HCT116 (cell line): ENCODE measurements around the gene SUOX. TPM values are rescaled to one million over a fixed set of nuclear protein-coding genes. Genes with fewer than 3 reads are reported as not detected.
"Not testable (repeated sequence)": the region's sequence is repeated elsewhere in the genome, so short reads cannot be mapped to it uniquely, and the experiment has no call there.

ENCODE experiments used
- ATAC-seq: fragments of 200-7000 bp; cut with Tn5 transposase; 2 replicates; pipeline ENCODE4 v1.9.1; 2020; ENCODE audit warnings: mild to moderate bottlenecking, moderate library complexity
- BruUV-seq: library from RNA; stranded (reverse); fragments of 400-500 nt; replicated peaks from 2 replicates; lab custom pipeline; 2021; lab: Mats Ljungman, UMichigan
- CTCF ChIA-PET: fragments of 300-600 bp; sonication (Branson Sonifier 250); formaldehyde crosslinking; loops from one replicate; lab custom pipeline; 2021; ENCODE audit warnings: antibody characterized with exemption; lab: Charles Lee
- POLR2A ChIA-PET: fragments of 300-600, 350-600 bp; sonication (Branson Sonifier 250); formaldehyde crosslinking; loops from one replicate; lab custom pipeline; 2021; ENCODE audit warnings: antibody characterized with exemption; lab: Charles Lee
- RAD21 ChIA-PET, 2 experiments: fragments of 300-600 bp; sonication (Branson Sonifier 250); formaldehyde crosslinking; loops; one replicate each; lab custom pipeline; 2023; ENCODE audit warnings: low total read pairs in 2 of 2; ENCODE audit not compliant: uncharacterized antibody in 2 of 2, unreplicated experiment in 2 of 2, low non-redundant PET in 1 of 2; lab: Charles Lee
- DNase-seq: peaks from one replicate; pipeline ENCODE4 v3.0.0-alpha.2; 2010; ENCODE audit warnings: low read depth, low spot score
- H2AFZ ChIP-seq: fragments of 200-600 bp; shearing (Covaris generic), sonication (generic); 2 replicates; pipeline ENCODE4 v1.6.1; 2017; ENCODE audit warnings: low read depth, mixed run types, mixed read lengths, antibody characterized with exemption, low read length; ENCODE audit not compliant: poor library complexity, severe bottlenecking
- H3K27ac ChIP-seq: 2 replicates; pipeline ENCODE4 v1.5.1; 2012; ENCODE audit warnings: low read depth, low read length
- H3K27me3 ChIP-seq: fragments of 200-600 bp; sonication (generic); 2 replicates; pipeline ENCODE4 v1.6.1; 2016; ENCODE audit warnings: mixed run types, low read length, mixed read lengths; ENCODE audit not compliant: insufficient read depth
- H3K36me3 ChIP-seq, 2 experiments: fragments of 200-500 bp in 1 of 2; fragments of 200-600 bp in 1 of 2; sonication (Bioruptor generic) in 1 of 2; sonication (generic) in 1 of 2; 2 replicates each; pipeline versions ENCODE4 v1.5.1 to v1.6.1; 2014 to 2016; ENCODE audit warnings: low read length in 2 of 2, inconsistent platforms in 1 of 2, mixed read lengths in 1 of 2, mixed run types in 1 of 2; ENCODE audit not compliant: insufficient read depth in 2 of 2, control insufficient read depth in 1 of 2
- H3K4me1 ChIP-seq, 2 experiments: fragments of 200-600 bp in 1 of 2; sonication (generic) in 1 of 2; 2 replicates each; pipeline versions ENCODE4 v1.5.1 to v1.6.1; 2012 to 2017; ENCODE audit warnings: low read length in 2 of 2, inconsistent platforms in 1 of 2, mild to moderate bottlenecking in 1 of 2, mixed read lengths in 1 of 2, mixed run types in 1 of 2, moderate library complexity in 1 of 2; ENCODE audit not compliant: insufficient read depth in 2 of 2, control insufficient read depth in 1 of 2
- H3K4me2 ChIP-seq: fragments of 200-600 bp; sonication (generic); 2 replicates; pipeline ENCODE4 v1.6.1; 2017; ENCODE audit warnings: mixed run types, low read length, mixed read lengths
- H3K4me3 ChIP-seq, 2 experiments: fragments of 200-600 bp in 1 of 2; sonication (generic) in 1 of 2; replicated peaks in 1 of 2; 2 replicates each; pipeline ENCODE4 v1.5.1; 2011 to 2016; ENCODE audit warnings: low read length in 2 of 2, control low read depth in 1 of 2, low read depth in 1 of 2, mild to moderate bottlenecking in 1 of 2, mixed read lengths in 1 of 2, mixed run types in 1 of 2
- H3K79me2 ChIP-seq: fragments of 200-600 bp; sonication (generic); 2 replicates; pipeline ENCODE4 v1.6.1; 2017; ENCODE audit warnings: mild to moderate bottlenecking, mixed run types, low read length, moderate library complexity, mixed read lengths; ENCODE audit not compliant: insufficient read depth
- H3K9ac ChIP-seq: fragments of 200-600 bp; sonication (generic); 2 replicates; pipeline ENCODE4 v1.6.1; 2016; ENCODE audit warnings: low read length, mixed read lengths
- H3K9me2 ChIP-seq: fragments of 200-600 bp; sonication (generic), shearing (Covaris generic); 2 replicates; pipeline ENCODE4 v1.6.1; 2017; ENCODE audit warnings: mixed run types, mild to moderate bottlenecking, moderate library complexity; ENCODE audit not compliant: insufficient read depth
- H3K9me3 ChIP-seq, 2 experiments: fragments of 200-500 bp in 1 of 2; fragments of 200-600 bp in 1 of 2; sonication (Bioruptor generic) in 1 of 2; sonication (generic) in 1 of 2; 2 replicates each; pipeline ENCODE4 v1.6.1; 2014 to 2017; ENCODE audit warnings: low read length in 2 of 2, mixed read lengths in 2 of 2, inconsistent platforms in 1 of 2, low read depth in 1 of 2, mild to moderate bottlenecking in 1 of 2, mixed run types in 1 of 2, moderate library complexity in 1 of 2; ENCODE audit not compliant: control insufficient read depth in 1 of 2, insufficient read depth in 1 of 2
- H4K20me1 ChIP-seq: fragments of 200-600 bp; sonication (generic), shearing (Covaris generic); 2 replicates; pipeline ENCODE4 v1.6.1; 2017; ENCODE audit warnings: mixed run types, mild to moderate bottlenecking, moderate library complexity; ENCODE audit not compliant: insufficient read depth
- CEBPB ChIP-seq: IDR thresholded peaks from 2 replicates; pipeline ENCODE4 v1.6.1; 2012; ENCODE audit warnings: low read depth
- ELF1 ChIP-seq: IDR thresholded peaks from 2 replicates; pipeline ENCODE4 v1.6.1; 2012; ENCODE audit warnings: low read depth, borderline replicate concordance
- JUND ChIP-seq: IDR thresholded peaks from 2 replicates; pipeline ENCODE4 v1.6.1; 2012
- SIN3A ChIP-seq: IDR thresholded peaks from 2 replicates; pipeline ENCODE4 v1.6.1; 2012; ENCODE audit warnings: low read depth
- SRF ChIP-seq: IDR thresholded peaks from 2 replicates; pipeline ENCODE4 v1.6.1; 2012; ENCODE audit warnings: low read depth
- TCF7L2 ChIP-seq: IDR thresholded peaks from 2 replicates; pipeline ENCODE4 v1.7.0; 2011; ENCODE audit warnings: borderline replicate concordance, inconsistent platforms; ENCODE audit not compliant: insufficient read depth, insufficient read length; ENCODE audit errors: extremely low read depth
- intact Hi-C: fragments of 100-400 bp; cut with micrococcal nuclease; formaldehyde crosslinking; loops from 2 replicates; pipeline ENCODE4 v1.10.0; 2022
- total RNA-seq: library from RNA; stranded (reverse); gene quantifications from one replicate; pipeline ENCODE4 v1.2.1, GENCODE V29; 2021; ENCODE audit not compliant: unreplicated experiment
- TF ChIP-seq, protein P1 (sequence below): IDR thresholded peaks from 2 replicates; pipeline ENCODE4 v1.6.1; 2012
- TF ChIP-seq, protein P2 (sequence below): IDR thresholded peaks from 2 replicates; pipeline ENCODE4 v1.6.1; 2012
- TF ChIP-seq, protein P3 (sequence below): IDR thresholded peaks from 2 replicates; pipeline ENCODE4 v1.6.1; 2011; ENCODE audit warnings: mild to moderate bottlenecking, low read length, moderate library complexity; ENCODE audit not compliant: insufficient replicate concordance; ENCODE audit errors: extremely low read depth

Gene SUOX
- total RNA-seq, 1 experiment from 2014 or later = 18.0 TPM

DNA sequence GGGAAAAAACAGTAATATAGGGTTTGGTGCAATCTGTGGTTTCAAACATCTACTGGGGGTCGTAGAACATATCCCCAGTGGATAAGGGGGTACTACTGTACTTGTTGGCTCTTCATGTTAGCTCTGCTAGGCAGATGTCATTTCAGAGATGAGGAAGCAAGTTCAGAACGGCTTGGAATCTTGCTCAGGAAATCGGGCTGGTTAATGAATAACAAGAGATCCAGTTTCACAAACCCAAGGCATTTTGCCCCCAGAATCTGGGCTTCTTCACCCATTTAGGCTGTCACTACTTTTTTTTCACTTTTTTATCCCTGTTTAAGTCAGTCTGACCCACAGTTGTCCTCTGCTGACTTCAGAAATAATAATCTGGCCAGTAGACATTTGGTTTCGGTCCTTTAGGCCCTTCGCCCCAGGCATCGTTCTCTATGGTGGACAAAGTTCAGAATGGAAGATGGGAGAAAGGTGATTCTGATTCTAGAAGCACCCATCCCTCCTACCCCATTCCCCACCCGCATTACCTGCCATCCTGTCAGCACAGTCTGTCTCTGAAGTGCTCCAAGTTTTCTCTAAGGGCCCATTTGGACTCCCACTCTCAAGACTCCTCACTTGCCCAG, 4.5 kb downstream of the SUOX start:
- intact Hi-C loops = no loop called here

DNA sequence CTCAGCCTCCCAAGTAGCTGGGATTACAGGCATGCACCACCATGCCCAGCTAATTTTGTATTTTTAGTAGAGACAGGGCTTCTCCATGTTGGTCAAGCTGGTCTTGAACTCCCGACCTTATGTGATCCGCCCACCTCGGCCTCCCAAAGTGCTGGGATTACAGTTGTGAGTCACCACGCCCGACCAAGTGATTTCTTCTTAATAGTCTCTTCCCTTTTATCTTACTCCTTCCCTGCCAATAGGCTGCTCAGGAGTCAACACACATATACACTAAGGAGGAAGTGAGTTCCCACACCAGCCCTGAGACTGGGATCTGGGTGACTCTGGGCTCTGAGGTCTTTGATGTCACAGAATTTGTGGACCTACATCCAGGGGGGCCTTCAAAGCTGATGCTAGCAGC, 6.3 kb downstream of the SUOX start:
- peaks cover 2 to 14% of the 10 kb centered on the region in 2 experiments; a peak in 1 of 4 replicates for H3K36me3 ChIP-seq
- H4K20me1 ChIP-seq, H3K9me2 ChIP-seq, H3K9me3 ChIP-seq, H3K4me3 ChIP-seq, H3K79me2 ChIP-seq, RAD21 ChIA-PET, H2AFZ ChIP-seq, intact Hi-C loops, H3K27me3 ChIP-seq, H3K9ac ChIP-seq, BruUV-seq, H3K4me2 ChIP-seq, DNase-seq, CTCF ChIA-PET, ATAC-seq, H3K27ac ChIP-seq: not testable (repeated sequence)
- POLR2A ChIA-PET = interaction anchor here (0.7 kb wide), 1 partner anchor 115 kb away, joined by 3 read pairs; the partner anchor contains the start of gene ZC3H10
- H3K4me1 ChIP-seq = peaks cover 10 to 21% of the 10 kb centered on the region in 2 experiments

More for the DNA sequence above, 4.5 kb downstream of the SUOX start:
- Histone ChIP-seq H3K9me2 (no peaks in the 10 kb centered on the region), H3K9ac (no peak overlapping the region), H3K9me3 (no peaks in the 10 kb centered on the region), H3K4me2 (no peak overlapping the region), H4K20me1 (no peaks in the 10 kb centered on the region)
- ATAC-seq = no peak
- CTCF ChIA-PET = no interaction called here
- RAD21 ChIA-PET = no interaction called here
- TF ChIP-seq, protein P1, sequence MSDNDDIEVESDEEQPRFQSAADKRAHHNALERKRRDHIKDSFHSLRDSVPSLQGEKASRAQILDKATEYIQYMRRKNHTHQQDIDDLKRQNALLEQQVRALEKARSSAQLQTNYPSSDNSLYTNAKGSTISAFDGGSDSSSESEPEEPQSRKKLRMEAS = no peak
- no peak for TF ChIP-seq TCF7L2
- TF ChIP-seq, protein P2, sequence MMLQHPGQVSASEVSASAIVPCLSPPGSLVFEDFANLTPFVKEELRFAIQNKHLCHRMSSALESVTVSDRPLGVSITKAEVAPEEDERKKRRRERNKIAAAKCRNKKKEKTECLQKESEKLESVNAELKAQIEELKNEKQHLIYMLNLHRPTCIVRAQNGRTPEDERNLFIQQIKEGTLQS = no peak
- no peak for TF ChIP-seq CEBPB
- TF ChIP-seq SIN3A = no peak
- no peak for TF ChIP-seq ELF1
- no peak for TF ChIP-seq JUND
- TF ChIP-seq, protein P3, sequence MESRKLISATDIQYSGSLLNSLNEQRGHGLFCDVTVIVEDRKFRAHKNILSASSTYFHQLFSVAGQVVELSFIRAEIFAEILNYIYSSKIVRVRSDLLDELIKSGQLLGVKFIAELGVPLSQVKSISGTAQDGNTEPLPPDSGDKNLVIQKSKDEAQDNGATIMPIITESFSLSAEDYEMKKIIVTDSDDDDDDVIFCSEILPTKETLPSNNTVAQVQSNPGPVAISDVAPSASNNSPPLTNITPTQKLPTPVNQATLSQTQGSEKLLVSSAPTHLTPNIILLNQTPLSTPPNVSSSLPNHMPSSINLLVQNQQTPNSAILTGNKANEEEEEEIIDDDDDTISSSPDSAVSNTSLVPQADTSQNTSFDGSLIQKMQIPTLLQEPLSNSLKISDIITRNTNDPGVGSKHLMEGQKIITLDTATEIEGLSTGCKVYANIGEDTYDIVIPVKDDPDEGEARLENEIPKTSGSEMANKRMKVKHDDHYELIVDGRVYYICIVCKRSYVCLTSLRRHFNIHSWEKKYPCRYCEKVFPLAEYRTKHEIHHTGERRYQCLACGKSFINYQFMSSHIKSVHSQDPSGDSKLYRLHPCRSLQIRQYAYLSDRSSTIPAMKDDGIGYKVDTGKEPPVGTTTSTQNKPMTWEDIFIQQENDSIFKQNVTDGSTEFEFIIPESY = no peak
- no peak for TF ChIP-seq SRF
- TF ChIP-seq, all 23 proteins: peak for 0
- Histone ChIP-seq H3K79me2 (no peaks in the 10 kb centered on the region), H3K27me3 (no peaks in the 10 kb centered on the region), H2AFZ (no peak overlapping the region), H3K36me3 (peaks cover 2 to 14% of the 10 kb centered on the region in 2 experiments; a peak in 1 of 4 replicates), H3K4me1 (peaks cover 10 to 19% of the 10 kb centered on the region in 2 experiments; a peak in 3 of 4 replicates), H3K27ac (no peak overlapping the region), H3K4me3 (no peak overlapping the region)
- BruUV-seq = no TSS peak
- POLR2A ChIA-PET = no interaction called here
- no peak for DNase-seq
